DMS114 treated with DMSO at 0.1 percent for 48 hours (cell line): ENCODE measurements around the gene KAT2B.
A peak's percentile ranks its signal among the peaks of the same experiment; 100 is the strongest.
"Not testable (repeated sequence)": the region's sequence is repeated elsewhere in the genome, so short reads cannot be mapped to it uniquely, and the experiment has no call there.

ENCODE experiments used
- DNase-seq: peaks from one replicate; lab custom pipeline; 2025; ENCODE audit not compliant: unreplicated experiment; lab: John Stamatoyannopoulos, UW

KAT2B gene

GRCh38 chr3:20039765-20040547 is at the start of gene KAT2B:
Gene KAT2B, plus strand, starts transcription at chr3:20040446. Its CDS starts 32 bp downstream, at chr3:20040478.
- DNase-seq: peak; percentile 34

- no peak for DNase-seq
Measured at GRCh38 chr3:19994796-19995195, 45.5 kb upstream of the KAT2B start.

- DNase-seq: no peak
Measured at GRCh38 chr3:19997502-19997901, 42.7 kb upstream of the KAT2B start.

GRCh38 chr3:20001932-20002331 is 38.3 kb upstream of the KAT2B start:
- no peak for DNase-seq

GRCh38 chr3:20007960-20008359 is 32.3 kb upstream of the KAT2B start:
- DNase-seq: no peak

GRCh38 chr3:20008646-20009045 is 31.6 kb upstream of the KAT2B start:
- no peak for DNase-seq

GRCh38 chr3:20012164-20012563 is 28.1 kb upstream of the KAT2B start, which contains the start of gene PP2D1:
Gene PP2D1, minus strand, starts transcription at chr3:20012264. Its CDS starts 192 bp downstream, at chr3:20012072.
- DNase-seq: no peak

GRCh38 chr3:20013396-20013795 is 26.9 kb upstream of the KAT2B start:
- no peak for DNase-seq

GRCh38 chr3:20015525-20015924 is 24.7 kb upstream of the KAT2B start:
- no peak for DNase-seq

GRCh38 chr3:20016076-20016475 is 24.2 kb upstream of the KAT2B start:
- not testable (repeated sequence) for DNase-seq

- DNase-seq: no peak
Measured at GRCh38 chr3:20022954-20023622, 17.2 kb upstream of the KAT2B start.

GRCh38 chr3:20023623-20024405 is 16.4 kb upstream of the KAT2B start:
- no peak for DNase-seq

GRCh38 chr3:20027136-20027535 is 13.1 kb upstream of the KAT2B start:
- no peak for DNase-seq

GRCh38 chr3:20028905-20029331 is 11.3 kb upstream of the KAT2B start:
- DNase-seq: no peak

- not testable (repeated sequence) for DNase-seq
Measured at GRCh38 chr3:20031939-20032338, 8.3 kb upstream of the KAT2B start.

GRCh38 chr3:20035019-20035418 is 5.2 kb upstream of the KAT2B start:
- no peak for DNase-seq

GRCh38 chr3:20037255-20037996 is 2.8 kb upstream of the KAT2B start:
- DNase-seq: no peak

- no peak for DNase-seq
Measured at GRCh38 chr3:20038699-20039465, 1.4 kb upstream of the KAT2B start.

- DNase-seq: no peak
Measured at GRCh38 chr3:20039466-20039764, 831 bp upstream of the KAT2B start.

GRCh38 chr3:20040548-20041196 is 426 bp downstream of the KAT2B start:
- no peak for DNase-seq
